Muscle layer of duodenum (tissue), 2 donors: Measurements from ENCODE around the gene COPS9.

Experiments used
- H3K27ac ChIP-seq: one replicate; pipeline ENCODE4 v1.7.0; 2013; ENCODE audit warnings: mild to moderate bottlenecking, low read length
- H3K27me3 ChIP-seq: one replicate; pipeline ENCODE4 v1.7.0; 2013; ENCODE audit warnings: low read depth, mild to moderate bottlenecking, control low read depth, low read length
- H3K36me3 ChIP-seq, 2 donors: one replicate each; pipeline ENCODE4 v1.7.0; 2013; ENCODE audit warnings: low read length in 2 of 2, control low read depth in 1 of 2, mild to moderate bottlenecking in 1 of 2; ENCODE audit not compliant: insufficient read depth in 2 of 2, control insufficient read depth in 1 of 2
- H3K4me1 ChIP-seq, 2 donors: one replicate each; pipeline ENCODE4 v1.7.0; 2013; ENCODE audit warnings: low read length in 2 of 2, mild to moderate bottlenecking in 2 of 2, control low read depth in 1 of 2, moderate library complexity in 1 of 2; ENCODE audit not compliant: insufficient read depth in 2 of 2, control insufficient read depth in 1 of 2
- H3K4me3 ChIP-seq, 2 donors: one replicate each; pipeline ENCODE4 v1.7.0; 2013; ENCODE audit warnings: low read length in 2 of 2, low read depth in 1 of 2, mild to moderate bottlenecking in 1 of 2
- H3K9me3 ChIP-seq, 2 donors: one replicate each; pipeline ENCODE4 v1.7.0; 2013; ENCODE audit warnings: low read length in 2 of 2, control low read depth in 1 of 2, mild to moderate bottlenecking in 1 of 2; ENCODE audit not compliant: control insufficient read depth in 1 of 2
- donor health status: healthy.

The COPS9 gene

GRCh38 chr2:240156435-240157146 is 20.5 kb upstream of the COPS9 start:
- Histone ChIP-seq H3K4me1 (no peaks in the 10 kb centered on the region), H3K9me3 (no peaks in the 10 kb centered on the region), H3K27me3 (no peaks in the 10 kb centered on the region)

GRCh38 chr2:240155745-240156390 is 19.8 kb upstream of the COPS9 start:
- no peaks in the 10 kb centered on the region for H3K36me3 ChIP-seq
- H3K4me1 ChIP-seq = no peaks in the 10 kb centered on the region
- H3K27me3 ChIP-seq = no peaks in the 10 kb centered on the region
- no peaks in the 10 kb centered on the region for H3K9me3 ChIP-seq
- H3K4me3 ChIP-seq = no peak overlapping the region
- no peak overlapping the region for H3K27ac ChIP-seq

More at GRCh38 chr2:240156435-240157146, 20.5 kb upstream of the COPS9 start:
- H3K4me3 ChIP-seq = no peak overlapping the region
- H3K27ac ChIP-seq = no peak overlapping the region
- H3K36me3 ChIP-seq = no peaks in the 10 kb centered on the region

GRCh38 chr2:240155048-240155744 is 19.1 kb upstream of the COPS9 start:
- Histone ChIP-seq H3K27me3 (no peaks in the 10 kb centered on the region), H3K4me3 (no peak overlapping the region), H3K27ac (no peak overlapping the region), H3K36me3 (no peaks in the 10 kb centered on the region), H3K4me1 (no peaks in the 10 kb centered on the region), H3K9me3 (no peaks in the 10 kb centered on the region)

- Histone ChIP-seq H3K36me3 (no peaks in the 10 kb centered on the region), H3K27me3 (no peaks in the 10 kb centered on the region), H3K4me1 (no peaks in the 10 kb centered on the region), H3K4me3 (no peak overlapping the region), H3K9me3 (no peaks in the 10 kb centered on the region), H3K27ac (no peak overlapping the region)
Observed at GRCh38 chr2:240154606-240155005, 18.5 kb upstream of the COPS9 start.

- H3K27ac ChIP-seq = no peak overlapping the region
- H3K4me3 ChIP-seq = no peak overlapping the region
- no peaks in the 10 kb centered on the region for H3K27me3 ChIP-seq
- no peaks in the 10 kb centered on the region for H3K9me3 ChIP-seq
- H3K4me1 ChIP-seq = no peaks in the 10 kb centered on the region
- H3K36me3 ChIP-seq = no peaks in the 10 kb centered on the region
Observed at GRCh38 chr2:240153418-240153817, 17.3 kb upstream of the COPS9 start.

GRCh38 chr2:240151477-240152031 is 15.4 kb upstream of the COPS9 start:
- no peaks in the 10 kb centered on the region for H3K27me3 ChIP-seq
- H3K27ac ChIP-seq = no peak overlapping the region
- H3K4me1 ChIP-seq = no peaks in the 10 kb centered on the region

GRCh38 chr2:240149943-240150784 is 14.1 kb upstream of the COPS9 start:
- H3K4me1 ChIP-seq = no peaks in the 10 kb centered on the region
- no peaks in the 10 kb centered on the region for H3K27me3 ChIP-seq

More at GRCh38 chr2:240151477-240152031, 15.4 kb upstream of the COPS9 start:
- no peaks in the 10 kb centered on the region for H3K36me3 ChIP-seq
- H3K4me3 ChIP-seq = no peak overlapping the region
- H3K9me3 ChIP-seq = no peaks in the 10 kb centered on the region

GRCh38 chr2:240147911-240148587 is 11.9 kb upstream of the COPS9 start:
- no peak overlapping the region for H3K27ac ChIP-seq
- H3K27me3 ChIP-seq = no peaks in the 10 kb centered on the region
- no peaks in the 10 kb centered on the region for H3K36me3 ChIP-seq
- no peaks in the 10 kb centered on the region for H3K9me3 ChIP-seq
- no peaks in the 10 kb centered on the region for H3K4me1 ChIP-seq
- no peak overlapping the region for H3K4me3 ChIP-seq

More at GRCh38 chr2:240149943-240150784, 14.1 kb upstream of the COPS9 start:
- Histone ChIP-seq H3K9me3 (no peaks in the 10 kb centered on the region), H3K4me3 (no peak overlapping the region), H3K27ac (no peak overlapping the region), H3K36me3 (no peaks in the 10 kb centered on the region)

- Histone ChIP-seq H3K36me3 (no peaks in the 10 kb centered on the region), H3K27ac (no peak overlapping the region), H3K4me1 (no peaks in the 10 kb centered on the region), H3K27me3 (no peaks in the 10 kb centered on the region), H3K9me3 (no peaks in the 10 kb centered on the region), H3K4me3 (no peak overlapping the region)
Observed at GRCh38 chr2:240147382-240147781, 11.3 kb upstream of the COPS9 start.

- Histone ChIP-seq H3K4me1 (no peaks in the 10 kb centered on the region), H3K9me3 (no peaks in the 10 kb centered on the region), H3K4me3 (no peak overlapping the region), H3K36me3 (no peaks in the 10 kb centered on the region), H3K27me3 (no peaks in the 10 kb centered on the region), H3K27ac (no peak overlapping the region)
Observed at GRCh38 chr2:240146627-240147278, 10.6 kb upstream of the COPS9 start.
